Stimulated activated memory B cell treated with anti-CD40 and anti-IgM and Interleukin-4, amounts not matched to agents 10 μg/mL and 1 μg/mL and 100 μg/mL, for 72 hours (primary cell): ENCODE measurements around the gene MBD3L4.
"Not testable (repeated sequence)": the region's sequence is repeated elsewhere in the genome, so short reads cannot be mapped to it uniquely, and the experiment has no call there.

ENCODE experiments used
- ATAC-seq: fragments of 150-1000 bp; cut with Tn5 transposase; 2 replicates; pipeline ENCODE4 v1.10.0; 2021
- H3K27ac Mint-ChIP-seq: one replicate; pipeline ENCODE4 v1.8.0; 2022; ENCODE audit warnings: mild to moderate bottlenecking, mixed read lengths
- H3K27me3 Mint-ChIP-seq: one replicate; pipeline ENCODE4 v1.8.0; 2022; ENCODE audit warnings: mixed read lengths
- H3K36me3 Mint-ChIP-seq: one replicate; pipeline ENCODE4 v1.8.0; 2022; ENCODE audit warnings: mixed read lengths
- H3K4me1 Mint-ChIP-seq: one replicate; pipeline ENCODE4 v1.8.0; 2022; ENCODE audit warnings: mixed read lengths
- H3K4me3 Mint-ChIP-seq: one replicate; pipeline ENCODE4 v1.8.0; 2022; ENCODE audit warnings: mild to moderate bottlenecking, moderate library complexity, mixed read lengths
- H3K9me3 Mint-ChIP-seq: one replicate; pipeline ENCODE4 v1.8.0; 2022; ENCODE audit warnings: mixed read lengths

The MBD3L4 gene

DNA sequence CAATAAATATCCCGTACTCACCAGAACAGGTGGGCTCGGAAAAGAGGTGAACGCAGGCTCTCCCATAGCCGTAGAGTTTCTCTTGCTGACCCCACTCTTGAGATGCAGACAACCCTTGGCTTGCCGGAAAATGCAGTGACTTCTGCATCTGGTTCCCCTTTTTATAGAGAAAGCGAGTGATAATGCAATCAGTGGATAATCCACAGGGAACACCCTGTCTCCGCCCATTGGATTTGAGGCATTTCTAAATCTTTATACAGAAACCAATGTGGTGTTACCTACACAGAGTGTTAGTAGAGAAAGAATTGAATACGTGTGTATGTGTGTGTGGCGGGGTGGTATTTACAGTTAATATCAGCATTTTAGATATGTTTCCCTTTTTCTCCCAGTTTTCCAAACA lies at the start of gene MBD3L4:
MBD3L4 (minus strand) TSS at position 101 of the 400 bp plus-strand sequence; CDS start at position 66, 35 bp downstream.
- H3K27me3 Mint-ChIP-seq, H3K4me3 Mint-ChIP-seq, H3K27ac Mint-ChIP-seq, H3K36me3 Mint-ChIP-seq, H3K9me3 Mint-ChIP-seq, ATAC-seq, H3K4me1 Mint-ChIP-seq: not testable (repeated sequence)

DNA sequence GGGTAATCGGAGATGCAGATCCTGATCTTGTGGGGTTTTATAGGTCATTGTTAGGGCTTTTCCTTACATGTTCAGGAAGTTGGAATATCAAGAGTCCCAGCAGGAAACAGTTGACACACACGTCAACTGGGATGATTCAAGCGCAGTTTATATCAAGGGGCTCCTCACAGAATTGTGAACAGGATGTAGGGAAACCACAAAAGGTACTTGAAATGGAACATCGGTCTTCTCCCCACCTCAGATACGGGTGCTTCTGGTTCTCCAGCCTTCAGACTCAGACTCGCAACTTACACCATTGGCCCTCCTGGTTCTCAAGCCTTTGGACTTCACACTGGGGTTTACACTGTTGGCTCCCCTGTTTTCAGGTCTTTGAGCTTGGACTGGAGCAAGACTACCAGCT lies 49.0 kb upstream of the MBD3L4 start:
- Mint-ChIP-seq H3K27ac (no peak overlapping the region), H3K27me3 (no peaks in the 10 kb centered on the region), H3K4me3 (no peak overlapping the region), H3K4me1 (no peaks in the 10 kb centered on the region), H3K9me3 (peaks cover 16% of the 10 kb centered on the region), H3K36me3 (peaks cover 36% of the 10 kb centered on the region)
- no peak for ATAC-seq

- H3K27ac Mint-ChIP-seq = no peak overlapping the region
- peaks cover 24% of the 10 kb centered on the region for H3K9me3 Mint-ChIP-seq
- no peaks in the 10 kb centered on the region for H3K4me1 Mint-ChIP-seq
- ATAC-seq = no peak
- H3K4me3 Mint-ChIP-seq = no peak overlapping the region
- peaks cover 82% of the 10 kb centered on the region for H3K36me3 Mint-ChIP-seq
- no peaks in the 10 kb centered on the region for H3K27me3 Mint-ChIP-seq
These were observed 43.3 kb upstream of the MBD3L4 start for GRCh38 chr19:7083076-7083956.

DNA sequence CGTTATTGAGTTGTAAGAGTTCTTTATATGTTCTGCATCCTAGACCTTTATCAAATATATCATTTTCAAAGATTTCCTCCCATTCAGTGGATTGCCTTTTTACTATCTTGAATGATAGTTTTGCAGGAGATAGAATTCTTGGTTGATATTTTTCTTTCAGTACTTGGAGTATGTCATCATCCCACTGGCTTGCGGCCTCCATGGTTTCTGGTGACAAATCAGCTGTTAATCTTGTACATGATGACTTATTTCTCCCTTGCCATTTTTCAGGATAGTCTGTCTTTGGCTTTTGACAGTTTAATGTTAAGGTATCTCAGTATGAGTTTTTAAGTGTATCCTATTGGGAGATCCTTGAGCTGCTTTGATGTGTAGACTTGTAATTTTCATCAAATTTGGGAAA lies 38.0 kb upstream of the MBD3L4 start:
- peaks cover 15% of the 10 kb centered on the region for H3K9me3 Mint-ChIP-seq
- no peaks in the 10 kb centered on the region for H3K4me1 Mint-ChIP-seq
- H3K27ac Mint-ChIP-seq = no peak overlapping the region
- no peak for ATAC-seq
- no peaks in the 10 kb centered on the region for H3K27me3 Mint-ChIP-seq
- H3K36me3 Mint-ChIP-seq = peaks cover 99% of the 10 kb centered on the region
- H3K4me3 Mint-ChIP-seq = no peak overlapping the region

GRCh38 chr19:7076151-7076550 lies 36.2 kb upstream of the MBD3L4 start:
- Mint-ChIP-seq H3K9me3 (peaks cover 10% of the 10 kb centered on the region), H3K27me3 (no peaks in the 10 kb centered on the region), H3K4me1 (peaks cover 7% of the 10 kb centered on the region), H3K36me3 (peaks cover 95% of the 10 kb centered on the region), H3K27ac (no peak overlapping the region), H3K4me3 (no peak overlapping the region)
- ATAC-seq = no peak

DNA sequence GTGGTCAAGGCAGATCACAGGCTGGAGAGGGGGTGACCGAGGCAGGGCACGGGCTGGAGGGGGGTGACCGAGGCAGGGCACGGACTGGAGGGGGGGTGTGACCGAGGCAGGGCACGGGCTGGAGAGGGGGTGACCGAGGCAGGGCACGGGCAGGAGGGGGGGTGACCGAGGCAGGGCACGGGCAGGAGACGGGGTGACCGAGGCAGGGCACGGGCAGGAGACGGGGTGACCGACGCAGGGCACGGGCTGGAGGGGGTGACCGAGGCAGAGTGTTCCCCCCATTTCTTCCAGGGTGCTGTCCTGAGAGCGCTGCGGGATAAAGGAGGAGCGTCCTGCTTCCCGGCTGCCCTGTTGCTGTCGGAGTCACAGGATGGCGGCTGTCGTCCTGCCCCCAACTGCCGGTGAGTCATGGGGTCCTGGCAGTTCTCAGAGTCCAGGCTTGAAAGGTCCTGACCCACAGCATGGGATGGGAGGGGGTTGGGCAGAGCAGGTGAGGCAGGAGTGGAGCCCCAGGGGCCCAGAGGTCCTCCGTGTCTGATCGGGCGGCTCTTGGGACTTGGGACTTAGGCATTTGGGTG lies 34.8 kb upstream of the MBD3L4 start:
- peaks cover 7% of the 10 kb centered on the region for H3K4me1 Mint-ChIP-seq
- peaks cover 10% of the 10 kb centered on the region for H3K9me3 Mint-ChIP-seq
- peaks cover 81% of the 10 kb centered on the region for H3K36me3 Mint-ChIP-seq
- no peak overlapping the region for H3K27ac Mint-ChIP-seq
- no peak overlapping the region for H3K4me3 Mint-ChIP-seq
- no peaks in the 10 kb centered on the region for H3K27me3 Mint-ChIP-seq
- ATAC-seq = no peak

- H3K4me1 Mint-ChIP-seq = peaks cover 14% of the 10 kb centered on the region
- H3K36me3 Mint-ChIP-seq = peaks cover 59% of the 10 kb centered on the region
- H3K4me3 Mint-ChIP-seq = no peak overlapping the region
- H3K9me3 Mint-ChIP-seq = no peaks in the 10 kb centered on the region
- no peak overlapping the region for H3K27ac Mint-ChIP-seq
- ATAC-seq = no peak
- H3K27me3 Mint-ChIP-seq = no peaks in the 10 kb centered on the region
These were observed 32.6 kb upstream of the MBD3L4 start for GRCh38 chr19:7072541-7072940.

- H3K9me3 Mint-ChIP-seq = peaks cover 3% of the 10 kb centered on the region
- peaks cover 14% of the 10 kb centered on the region for H3K4me1 Mint-ChIP-seq
- peaks cover 32% of the 10 kb centered on the region for H3K36me3 Mint-ChIP-seq
- no peaks in the 10 kb centered on the region for H3K27me3 Mint-ChIP-seq
- peak overlapping the region; percentile 97 for H3K27ac Mint-ChIP-seq
- no peak for ATAC-seq
- peak overlapping the region; percentile 96 for H3K4me3 Mint-ChIP-seq
These were observed 29.9 kb upstream of the MBD3L4 start for GRCh38 chr19:7069904-7070226.

DNA sequence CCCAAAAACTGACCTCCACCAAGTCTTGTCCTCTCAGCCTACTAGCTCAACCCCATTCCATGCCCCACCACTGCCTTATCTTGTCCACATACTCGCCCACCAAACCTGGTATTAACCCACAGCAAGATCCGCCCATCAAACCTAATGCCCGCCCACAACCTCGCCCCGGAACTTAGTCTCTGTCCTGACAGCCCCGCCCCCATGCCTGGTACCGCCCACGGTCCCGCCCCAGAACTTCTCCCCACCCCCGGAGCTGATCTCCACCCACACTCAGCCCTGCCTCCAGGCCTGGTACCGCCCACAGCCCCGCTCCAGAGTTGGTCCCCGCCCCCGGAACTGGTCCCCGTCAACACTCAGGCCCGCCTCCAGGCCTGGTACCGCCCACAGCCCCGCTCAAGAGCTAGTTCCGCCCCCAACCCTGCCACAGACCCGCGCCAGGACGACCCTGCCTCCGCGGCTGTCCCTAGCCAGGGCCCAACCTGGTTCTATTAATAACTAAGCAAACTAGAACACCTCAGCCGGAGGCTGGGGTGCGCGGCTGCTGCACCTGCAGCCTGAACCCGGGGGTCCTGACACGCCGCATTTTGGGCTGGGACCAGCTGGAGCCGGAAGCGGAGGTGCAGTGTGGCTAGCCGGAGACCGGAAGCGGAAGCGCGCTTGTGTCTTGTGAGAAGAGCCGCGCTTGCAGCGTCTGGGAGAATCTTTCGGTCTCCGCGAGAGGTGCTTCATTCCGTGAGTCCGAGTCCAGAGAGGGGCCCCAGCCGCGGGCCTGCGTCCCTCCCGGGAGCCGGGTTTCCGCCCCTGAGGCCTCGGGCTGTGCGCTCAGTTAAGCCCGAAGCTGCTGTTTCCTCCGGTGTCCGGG lies 29.3 kb upstream of the MBD3L4 start, which contains the start of gene ZNF557:
ZNF557 (plus strand) TSS at position 662 of the 862 bp plus-strand sequence. CDS start 5,372 bp downstream, outside the sequence.
- Mint-ChIP-seq H3K36me3 (peaks cover 26% of the 10 kb centered on the region), H3K4me3 (peak within 1 kb of the TSS; percentile 96), H3K27ac (peak within 1 kb of the TSS; percentile 97), H3K9me3 (peaks cover 3% of the 10 kb centered on the region), H3K4me1 (peaks cover 14% of the 10 kb centered on the region), H3K27me3 (no peaks in the 10 kb centered on the region)
- peak; percentile 99 for ATAC-seq

- Mint-ChIP-seq H3K9me3 (peaks cover 3% of the 10 kb centered on the region), H3K36me3 (peaks cover 19% of the 10 kb centered on the region), H3K4me3 (peak overlapping the region; percentile 96), H3K27me3 (no peaks in the 10 kb centered on the region), H3K4me1 (peaks cover 14% of the 10 kb centered on the region), H3K27ac (peak overlapping the region; percentile 97)
- no peak for ATAC-seq
These were observed 28.6 kb upstream of the MBD3L4 start for GRCh38 chr19:7068599-7068998.

DNA sequence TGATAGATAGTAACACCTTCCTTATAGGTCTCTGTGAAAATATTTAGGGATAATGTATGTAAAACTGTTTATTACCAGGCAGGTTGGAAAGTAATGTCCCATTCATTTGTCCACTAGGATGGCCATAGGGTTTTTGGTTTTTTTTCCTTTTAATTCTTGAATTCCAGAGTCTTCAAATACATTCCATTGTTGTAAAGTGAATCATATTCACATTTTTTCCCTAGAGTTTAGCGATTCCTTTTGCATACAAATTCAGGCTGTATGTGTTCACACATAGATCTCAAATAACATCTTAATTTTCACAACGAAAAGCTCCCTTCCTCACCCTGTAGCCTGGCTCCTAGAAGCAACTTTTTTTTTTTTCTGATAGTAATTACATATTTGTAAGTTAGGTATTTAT lies 27.7 kb upstream of the MBD3L4 start:
- Mint-ChIP-seq H3K4me1 (peaks cover 13% of the 10 kb centered on the region), H3K36me3 (peaks cover 12% of the 10 kb centered on the region), H3K9me3 (peaks cover 3% of the 10 kb centered on the region), H3K27me3 (no peaks in the 10 kb centered on the region), H3K4me3 (no peak overlapping the region), H3K27ac (no peak overlapping the region)
- no peak for ATAC-seq

GRCh38 chr19:7067122-7067521 lies 27.1 kb upstream of the MBD3L4 start:
- not testable (repeated sequence) for H3K4me1 Mint-ChIP-seq, H3K36me3 Mint-ChIP-seq, ATAC-seq, H3K27me3 Mint-ChIP-seq, H3K4me3 Mint-ChIP-seq, H3K27ac Mint-ChIP-seq, H3K9me3 Mint-ChIP-seq

DNA sequence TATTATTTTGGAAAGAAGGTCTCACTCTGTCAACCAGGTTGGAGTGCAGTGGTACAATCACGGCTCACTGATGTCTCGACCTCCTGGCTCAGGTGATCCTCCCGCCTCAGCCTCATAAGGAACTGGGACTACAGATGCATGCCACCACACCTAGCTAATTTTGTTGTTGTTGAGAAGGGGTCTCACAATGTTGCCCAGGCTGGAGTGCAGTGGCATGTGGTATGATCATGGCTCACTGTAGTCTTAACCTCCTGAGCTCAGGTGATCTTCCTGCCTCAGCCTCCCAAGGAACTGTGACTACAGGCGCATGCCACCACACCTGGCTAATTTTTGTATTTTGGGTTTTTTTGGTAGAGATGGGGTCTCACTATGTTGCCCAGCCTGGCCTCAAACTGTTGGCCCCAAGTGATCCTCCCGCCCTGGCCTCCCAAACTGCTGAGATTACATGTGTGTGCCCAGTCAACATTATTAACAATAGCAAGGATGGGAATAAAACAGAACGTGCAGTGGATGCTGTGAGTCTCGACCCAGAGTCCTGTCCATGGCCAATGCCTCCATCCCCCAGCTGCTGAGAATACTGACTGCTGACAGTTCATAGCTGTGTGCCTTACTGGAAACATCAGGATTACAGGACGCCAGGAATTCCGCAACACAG lies 23.9 kb upstream of the MBD3L4 start:
- H3K4me3 Mint-ChIP-seq = no peak overlapping the region
- peaks cover 3% of the 10 kb centered on the region for H3K9me3 Mint-ChIP-seq
- ATAC-seq = no peak
- no peaks in the 10 kb centered on the region for H3K36me3 Mint-ChIP-seq
- H3K4me1 Mint-ChIP-seq = peaks cover 3% of the 10 kb centered on the region
- H3K27me3 Mint-ChIP-seq = no peaks in the 10 kb centered on the region
- H3K27ac Mint-ChIP-seq = no peak overlapping the region

DNA sequence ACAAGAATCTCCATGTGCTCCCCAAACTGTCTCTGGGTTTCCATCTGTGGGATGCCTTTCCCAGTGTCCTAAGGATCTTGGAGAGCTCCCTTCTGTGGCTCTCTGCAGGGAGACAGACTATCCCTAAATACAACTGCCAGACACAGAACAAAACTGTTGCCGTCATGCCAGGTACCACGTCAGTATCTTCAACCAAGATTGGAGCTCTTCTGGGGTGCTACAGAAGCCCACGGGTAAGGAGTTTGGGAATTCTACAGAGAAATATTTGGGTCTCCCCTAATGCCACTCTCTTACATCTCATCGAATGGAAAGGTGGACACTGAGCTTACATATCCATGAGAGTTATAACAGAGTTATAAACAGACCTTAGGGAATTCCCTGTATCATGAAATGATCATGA lies 23.4 kb upstream of the MBD3L4 start:
- H3K9me3 Mint-ChIP-seq = peaks cover 3% of the 10 kb centered on the region
- H3K27ac Mint-ChIP-seq = no peak overlapping the region
- no peaks in the 10 kb centered on the region for H3K36me3 Mint-ChIP-seq
- ATAC-seq = no peak
- no peak overlapping the region for H3K4me3 Mint-ChIP-seq
- H3K27me3 Mint-ChIP-seq = no peaks in the 10 kb centered on the region
- H3K4me1 Mint-ChIP-seq = no peaks in the 10 kb centered on the region

DNA sequence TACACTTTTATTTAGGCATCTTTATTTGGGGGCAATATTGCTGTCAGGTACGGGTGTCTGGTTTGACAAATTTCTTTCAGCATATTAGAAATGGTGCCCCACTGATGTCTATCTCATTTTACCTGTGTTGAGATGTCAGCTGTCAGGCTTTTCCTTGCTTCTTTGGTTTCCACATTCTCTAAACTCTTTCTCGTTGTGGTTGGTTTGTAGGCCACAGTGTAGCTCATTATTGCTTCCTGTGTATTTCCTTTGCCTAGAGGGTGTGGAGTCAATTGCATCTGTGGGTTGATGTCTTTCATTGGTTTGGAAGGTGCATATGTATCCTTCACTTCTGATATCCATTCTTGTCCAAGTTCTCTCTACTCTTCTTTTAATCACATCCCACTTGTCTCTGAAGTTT lies 20.0 kb upstream of the MBD3L4 start:
- not testable (repeated sequence) for H3K4me3 Mint-ChIP-seq, H3K4me1 Mint-ChIP-seq, ATAC-seq, H3K27ac Mint-ChIP-seq, H3K9me3 Mint-ChIP-seq, H3K27me3 Mint-ChIP-seq, H3K36me3 Mint-ChIP-seq
